Left renal pelvis (tissue), 4 donors: Measurements from ENCODE around the gene SELENOO. TPM values are rescaled to one million over a fixed set of nuclear protein-coding genes. Genes with fewer than 3 reads are reported as not detected.

Experiments used
- DNase-seq, 4 donors: peaks; one replicate each; pipeline ENCODE4 v3.0.0-alpha.2; 2013; ENCODE audit warnings: low read depth in 4 of 4, low spot score in 3 of 4
- polyA plus RNA-seq, 4 donors: library from polyadenylated mRNA; unstranded; fragments of 120-200 nt; gene quantifications; one replicate each; pipeline ENCODE4 v1.2.1, GENCODE V29; 2013; ENCODE audit not compliant: insufficient read length in 4 of 4

Gene SELENOO
- polyA plus RNA-seq, 4 donors, result 12.5 to 33.0 (median 16.3) TPM

DNA sequence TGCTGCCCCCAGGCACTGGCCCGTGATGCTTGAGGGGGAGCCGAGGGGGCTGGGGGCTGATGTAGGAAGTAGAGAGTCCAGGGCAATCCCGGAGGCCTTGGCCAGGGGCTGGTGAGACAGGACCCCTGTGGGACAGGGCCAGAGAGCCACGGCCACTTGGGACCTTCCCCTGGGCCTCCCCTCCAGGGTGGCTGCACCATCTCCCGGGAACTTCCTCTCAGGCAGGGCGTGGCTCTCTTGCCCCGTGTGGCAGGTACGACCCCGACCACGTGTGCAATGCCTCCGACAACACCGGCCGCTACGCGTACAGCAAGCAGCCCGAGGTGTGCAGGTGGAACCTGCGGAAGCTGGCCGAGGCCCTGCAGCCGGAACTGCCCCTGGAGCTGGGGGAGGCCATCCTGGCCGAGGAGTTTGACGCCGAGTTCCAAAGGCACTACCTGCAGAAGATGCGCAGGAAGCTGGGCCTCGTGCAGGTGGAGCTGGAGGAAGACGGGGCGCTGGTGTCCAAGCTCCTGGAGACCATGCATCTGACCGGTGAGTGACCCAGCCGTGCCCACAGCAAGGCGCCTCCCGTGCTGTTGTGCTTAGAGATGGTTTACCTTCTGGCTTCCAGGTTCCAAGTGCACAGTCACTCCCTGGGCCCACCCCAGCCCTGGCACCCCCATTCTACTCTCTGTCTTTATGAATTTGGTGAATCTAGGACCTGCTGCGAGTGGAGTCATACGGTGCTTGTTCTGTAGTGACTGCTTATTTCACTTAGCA lies 9.7 kb downstream of the SELENOO start:
- DNase-seq, result no peak

- DNase-seq, result no peak
Measured at GRCh38 chr22:50211147-50211546, 10.3 kb downstream of the SELENOO start.

DNA sequence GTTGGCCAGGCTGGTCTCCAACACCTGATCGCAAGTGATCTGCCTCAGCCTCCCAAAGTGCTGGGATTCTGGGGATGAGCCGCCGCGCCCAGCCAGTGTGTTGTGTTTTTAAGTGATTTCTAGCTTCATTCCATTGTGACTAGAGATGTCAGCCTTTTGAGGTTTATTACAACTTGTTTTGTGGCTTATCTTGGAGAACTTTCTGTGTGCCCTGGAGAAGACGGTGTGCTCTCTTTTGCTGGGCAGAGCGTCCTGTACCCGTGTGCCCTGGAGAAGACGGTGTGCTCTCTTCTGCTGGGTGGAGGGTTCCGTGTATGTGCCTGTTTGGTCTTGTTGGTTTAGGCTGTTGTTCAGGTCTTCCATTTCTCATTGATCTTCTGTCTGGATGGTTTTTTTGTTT lies 12.5 kb downstream of the SELENOO start:
- no peak for DNase-seq

GRCh38 chr22:50215297-50216054 lies 14.7 kb downstream of the SELENOO start:
- DNase-seq, result no peak

- no peak for DNase-seq
Measured at GRCh38 chr22:50216055-50216683, 15.4 kb downstream of the SELENOO start.

GRCh38 chr22:50216684-50217520 lies 16.1 kb downstream of the SELENOO start:
- DNase-seq, result no peak

GRCh38 chr22:50217543-50218152 lies 16.8 kb downstream of the SELENOO start:
- no peak for DNase-seq

GRCh38 chr22:50218153-50218995 lies 17.6 kb downstream of the SELENOO start:
- DNase-seq, result no peak

- no peak for DNase-seq
Measured at GRCh38 chr22:50218996-50219727, 18.4 kb downstream of the SELENOO start.

GRCh38 chr22:50219800-50220602 lies 19.2 kb downstream of the SELENOO start:
- DNase-seq, result no peak

DNA sequence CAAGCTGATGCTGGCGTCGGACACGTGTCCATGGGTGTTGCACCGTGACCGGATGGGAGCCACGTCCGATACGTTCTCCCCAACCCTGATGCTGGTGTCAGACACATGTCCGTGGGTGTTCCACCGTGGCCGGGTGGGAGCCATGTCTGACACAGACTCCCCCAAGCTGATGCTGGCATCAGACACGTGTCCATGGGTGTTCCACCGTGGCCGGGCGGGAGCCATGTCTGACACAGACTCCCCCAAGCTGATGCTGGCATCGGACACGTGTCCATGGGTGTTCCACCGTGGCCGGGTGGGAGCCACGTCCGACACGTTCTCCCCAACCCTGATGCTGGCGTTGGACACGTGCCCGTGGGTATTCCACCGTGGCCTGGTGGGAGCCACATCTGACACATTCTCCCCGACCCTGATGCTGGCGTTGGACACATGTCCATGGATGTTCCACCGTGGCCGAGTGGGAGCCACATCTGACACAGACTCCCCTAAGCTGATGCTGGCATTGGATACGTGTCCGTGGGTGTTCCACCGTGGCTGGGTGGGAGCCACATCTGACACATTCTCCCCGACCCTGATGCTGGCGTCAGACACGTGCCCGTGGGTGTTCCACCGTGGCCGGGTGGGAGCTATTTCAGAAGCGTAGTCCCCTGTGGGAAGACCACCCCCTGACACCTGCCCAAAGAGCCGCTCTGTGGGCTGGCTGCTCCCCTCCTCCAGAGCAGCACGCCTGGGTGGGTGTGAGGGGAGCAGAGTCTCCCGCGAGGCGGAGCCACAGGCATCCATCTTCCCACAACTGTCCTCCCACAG lies 20.0 kb downstream of the SELENOO start:
- DNase-seq, result no peak

DNA sequence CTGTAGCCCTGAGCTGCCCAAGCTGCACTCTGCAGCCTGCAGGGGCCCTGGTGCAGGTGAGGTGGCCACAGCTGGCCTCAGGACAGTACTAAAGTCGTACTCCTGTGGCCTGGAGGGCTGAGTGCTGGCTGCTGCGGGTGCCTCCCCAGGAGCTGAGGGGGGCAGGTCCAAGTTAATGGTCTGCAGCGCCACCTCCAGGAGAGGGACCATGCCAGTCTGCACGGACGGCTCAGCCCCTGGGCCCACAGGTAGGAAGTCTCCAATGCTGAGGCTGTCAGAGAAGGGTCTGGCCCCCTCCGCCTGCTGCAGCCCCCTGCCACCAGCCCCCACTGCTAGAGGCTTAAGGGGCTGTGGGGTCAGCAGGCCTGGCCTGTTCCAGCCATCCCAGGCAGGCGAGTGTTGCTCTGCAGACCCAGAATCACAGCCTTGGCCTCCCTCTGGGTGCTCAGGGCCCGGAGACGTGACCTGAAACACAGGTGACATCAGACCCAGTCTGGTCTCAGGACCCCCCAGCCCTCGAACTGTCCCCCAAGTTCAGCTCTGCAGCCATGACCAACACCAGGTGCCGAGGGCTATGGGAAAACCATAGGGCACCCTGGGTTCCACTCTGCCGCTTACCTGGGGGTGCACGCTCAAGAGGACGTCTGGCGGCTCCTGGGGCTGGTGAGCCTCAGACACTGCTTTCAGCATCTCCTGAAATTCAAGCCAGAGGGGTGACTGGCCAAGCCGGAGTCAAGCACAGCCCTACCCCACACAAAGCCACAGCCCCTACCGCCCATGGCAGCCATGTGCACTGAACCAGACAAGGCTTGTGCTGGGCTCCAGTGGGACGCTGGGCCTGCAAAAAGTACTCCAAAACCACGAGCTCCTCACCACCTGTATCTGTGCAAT lies 20.8 kb downstream of the SELENOO start:
- no peak for DNase-seq

DNA sequence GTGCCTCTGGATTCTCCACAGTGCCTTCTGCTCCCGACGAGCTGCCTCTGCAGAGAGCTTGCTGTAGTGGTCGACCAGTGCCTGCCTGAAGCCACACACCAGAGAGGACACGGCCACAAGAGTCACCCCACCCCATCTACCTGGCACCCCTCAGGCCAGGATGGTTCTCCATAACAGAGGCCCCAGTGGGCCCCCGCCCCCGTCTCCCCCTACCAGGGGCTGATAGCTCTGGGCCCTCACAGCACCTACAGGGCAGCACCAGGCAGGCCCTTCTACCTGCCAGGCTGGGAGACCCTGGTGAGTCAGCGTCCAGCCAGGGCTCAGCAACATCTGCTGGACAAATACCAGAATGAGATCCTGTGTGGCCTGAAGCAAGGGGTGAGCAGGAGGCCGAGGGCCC lies 21.7 kb downstream of the SELENOO start:
- no peak for DNase-seq

DNA sequence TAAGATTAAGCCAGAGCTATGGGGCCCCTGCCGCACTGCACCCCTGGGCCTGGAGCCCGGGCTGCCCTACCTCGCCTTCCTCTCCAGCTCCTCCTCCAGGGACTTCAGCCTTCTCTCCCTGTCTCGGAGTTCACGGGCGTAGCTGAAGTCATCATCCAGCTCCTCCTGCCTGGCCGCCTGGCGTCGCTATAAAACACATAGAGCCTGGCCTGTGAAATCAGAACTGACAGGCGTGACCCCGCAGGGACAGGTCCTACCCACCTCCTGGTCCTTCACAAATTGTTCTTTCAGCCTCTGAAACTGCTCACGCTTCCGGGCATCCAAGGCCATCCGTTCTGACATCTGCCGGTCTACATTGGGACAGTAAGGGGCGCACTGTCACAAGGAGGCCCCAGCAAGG lies 23.3 kb downstream of the SELENOO start:
- no peak for DNase-seq

DNA sequence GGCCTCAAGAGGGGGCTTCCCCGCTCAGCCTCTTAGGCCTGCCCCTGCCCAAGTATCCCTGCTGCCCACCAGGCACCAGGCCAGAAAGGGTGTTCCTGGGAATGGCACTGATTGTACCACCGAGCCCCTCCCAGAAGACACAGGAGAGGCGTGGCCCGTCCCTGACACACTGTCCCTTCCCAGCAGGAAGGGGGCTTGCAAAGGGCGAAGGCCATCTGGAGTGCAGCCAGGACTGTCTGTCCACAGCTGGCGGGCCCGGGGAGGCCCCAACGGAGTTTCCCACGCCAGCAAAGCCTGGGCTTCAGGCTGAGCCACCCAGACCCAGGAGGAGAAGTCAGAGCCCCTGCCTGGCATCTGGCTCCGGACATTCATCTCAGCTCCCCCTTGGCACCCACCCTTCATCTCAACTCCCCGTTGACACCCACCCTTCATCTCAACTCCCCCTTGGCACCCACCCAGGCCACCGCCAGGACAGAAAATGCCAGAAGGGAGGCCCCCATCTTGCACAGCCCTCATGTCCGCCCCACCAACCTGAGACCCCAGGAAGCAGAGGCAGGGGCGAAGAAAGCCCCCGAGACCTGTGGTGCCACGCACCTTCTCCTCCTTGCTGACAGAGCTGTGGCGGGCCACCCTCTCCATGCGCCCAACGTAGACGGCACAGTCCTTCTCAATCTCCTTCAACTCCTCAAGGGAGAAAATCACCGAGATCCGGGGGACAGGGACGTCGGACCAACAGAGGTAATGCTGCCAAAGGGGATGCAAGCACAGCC lies 24.6 kb downstream of the SELENOO start:
- no peak for DNase-seq
